Tongue (tissue), 3 donors: Measurements from ENCODE around the gene PAFAH1B1. TPM values are rescaled to one million over a fixed set of nuclear protein-coding genes. Genes with fewer than 3 reads are reported as not detected.

ENCODE experiments used
- DNase-seq: peaks from one replicate; pipeline ENCODE4 v3.0.0-alpha.2; 2015
- small RNA-seq: library from RNA; depleted of rRNA; stranded (forward); fragments of <200 nt; gene quantifications from one replicate; pipeline ENCODE3, GENCODE V24; 2014; ENCODE audit warnings: low replicate concordance
- total RNA-seq: library from RNA; depleted of rRNA; stranded (reverse); fragments of >200 nt; gene quantifications from one replicate; pipeline ENCODE4 v1.2.3, GENCODE V29; 2014

The PAFAH1B1 gene
- total RNA-seq, 1 donor from 2014 or later = 184 TPM

DNA sequence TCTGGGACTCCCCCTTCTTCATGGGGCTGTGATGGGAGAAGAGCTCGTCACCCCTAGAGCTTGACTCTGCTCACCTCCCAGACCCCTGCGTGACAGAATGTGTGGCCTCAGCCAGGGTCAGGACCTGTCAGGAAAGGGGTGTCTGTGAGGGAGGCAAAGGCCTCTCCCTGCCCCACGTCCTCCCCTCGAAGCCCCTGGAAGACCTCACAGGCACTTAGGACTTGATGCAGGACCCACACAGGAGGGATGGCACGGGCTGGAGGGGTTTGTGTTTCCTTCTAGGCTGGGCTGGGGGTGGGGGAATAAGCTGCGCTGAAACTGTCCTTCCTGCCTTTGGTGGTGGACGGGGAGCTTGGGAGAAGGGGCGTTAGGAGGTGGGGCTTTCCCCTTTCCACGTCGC is 129.2 kb downstream of the PAFAH1B1 start:
- no peak for DNase-seq

DNA sequence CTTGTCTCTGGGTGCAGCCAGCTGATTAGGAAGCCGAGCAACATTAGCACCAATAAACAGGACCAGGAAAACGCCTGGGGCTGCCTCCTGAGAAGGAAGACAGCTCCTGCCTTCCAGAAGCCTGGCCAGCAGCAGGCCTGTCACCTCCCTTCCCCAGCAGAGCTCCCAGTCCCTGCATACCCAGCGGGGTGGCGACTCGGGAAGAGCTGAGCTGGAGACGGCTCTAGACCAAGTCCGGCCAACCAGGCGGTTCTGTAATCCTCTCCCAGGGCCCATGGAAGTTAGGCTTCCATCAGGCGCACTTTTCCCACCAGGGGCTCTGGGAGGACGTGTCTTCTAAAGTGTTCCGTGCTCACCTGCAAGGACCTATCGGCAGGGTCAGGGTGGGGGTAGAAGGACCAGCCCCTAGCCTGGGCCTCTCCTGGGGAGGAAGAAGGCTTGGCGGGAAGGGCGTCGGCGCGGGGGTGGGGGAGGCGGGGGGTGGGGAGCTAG is 130.1 kb downstream of the PAFAH1B1 start:
- DNase-seq = peak; percentile 17

DNA sequence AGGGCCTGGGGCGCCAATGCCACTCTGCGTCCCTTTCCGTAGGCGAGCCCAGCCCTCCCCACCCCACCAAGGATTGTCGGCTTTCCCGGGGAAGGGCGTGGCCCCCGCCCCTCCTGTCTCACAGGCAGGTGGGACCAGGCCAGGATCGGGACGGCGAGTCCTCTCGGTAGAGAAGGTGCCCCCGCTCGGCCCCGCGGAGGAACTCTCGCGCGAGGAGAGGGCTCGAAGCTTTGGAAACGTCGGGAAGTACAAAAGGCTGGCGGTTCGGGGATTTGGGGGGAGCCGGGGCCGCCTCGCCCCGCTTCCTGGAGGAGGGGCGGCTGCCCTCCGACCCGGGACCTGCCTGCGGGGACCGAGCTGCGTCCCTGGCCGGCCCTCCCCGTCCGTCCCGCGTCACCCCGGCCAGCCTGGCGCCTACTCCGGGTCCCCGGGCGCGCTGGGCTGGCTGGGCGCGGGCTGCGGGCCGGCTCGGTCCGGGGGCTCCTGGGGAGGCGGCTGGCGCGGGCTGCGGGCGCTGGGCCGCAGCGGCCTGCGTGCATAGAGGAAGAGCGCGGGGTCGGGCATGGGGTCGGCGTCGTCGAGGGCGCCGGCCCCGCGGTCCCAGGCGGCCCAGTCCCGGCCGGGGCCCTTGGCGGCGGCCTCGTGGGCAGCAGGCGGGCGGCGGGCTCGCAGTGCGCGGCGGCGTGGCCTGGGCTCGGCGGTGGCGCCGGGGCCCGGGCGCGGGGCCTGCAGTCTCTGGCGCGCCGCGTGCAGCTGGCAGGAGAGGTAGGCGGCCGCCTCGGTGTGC is 130.7 kb downstream of the PAFAH1B1 start:
- DNase-seq = peak; percentile 62

DNA sequence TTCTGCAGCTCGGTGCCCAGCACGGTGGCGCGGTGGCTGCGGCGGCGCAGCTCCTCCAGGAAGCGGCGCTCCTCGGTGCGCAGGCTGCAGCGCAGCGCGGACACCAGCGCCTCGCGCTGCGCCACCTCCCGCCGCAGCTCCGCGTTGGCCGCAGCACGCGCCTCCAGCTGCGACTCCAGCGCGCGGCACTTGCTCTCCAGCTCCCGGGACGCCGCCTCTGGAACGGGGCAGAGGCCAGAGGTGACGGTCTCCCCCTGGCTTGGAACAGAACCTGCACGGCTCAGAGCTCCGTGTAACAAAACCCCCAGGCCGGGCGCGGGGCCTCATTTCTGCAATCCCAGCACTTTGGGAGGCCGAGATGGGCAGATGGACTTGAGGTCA is 131.3 kb downstream of the PAFAH1B1 start:
- peak; percentile 51 for DNase-seq

DNA sequence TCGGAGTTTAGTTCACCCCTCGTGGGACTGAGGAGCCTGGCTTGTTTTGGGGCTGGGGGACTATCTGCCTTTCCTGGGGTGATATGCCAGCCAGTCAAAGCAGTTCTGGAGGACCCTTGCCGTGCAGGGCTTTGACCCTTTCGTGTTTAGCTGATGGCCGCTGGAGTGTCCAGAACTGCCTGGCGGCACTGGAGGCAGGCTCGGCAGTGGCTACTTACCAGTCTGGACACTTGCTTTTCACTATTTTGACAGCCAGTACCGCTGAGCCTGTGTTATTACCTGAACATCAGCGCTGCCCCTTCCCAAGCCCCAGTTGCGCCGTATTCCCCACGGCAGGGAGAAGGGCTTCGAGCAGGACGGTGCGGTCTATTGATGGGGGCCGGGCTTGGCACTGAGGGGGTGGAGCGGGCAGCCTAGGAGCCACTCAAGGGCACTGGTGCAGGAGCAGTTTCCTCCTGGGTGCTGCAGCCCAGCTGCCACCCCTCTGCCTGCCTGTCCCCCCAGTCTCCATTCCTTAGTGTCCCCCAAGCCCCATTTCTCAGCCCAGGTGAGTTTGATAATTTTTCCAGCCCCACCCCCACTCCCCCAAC is 137.4 kb downstream of the PAFAH1B1 start:
- DNase-seq = no peak

DNA sequence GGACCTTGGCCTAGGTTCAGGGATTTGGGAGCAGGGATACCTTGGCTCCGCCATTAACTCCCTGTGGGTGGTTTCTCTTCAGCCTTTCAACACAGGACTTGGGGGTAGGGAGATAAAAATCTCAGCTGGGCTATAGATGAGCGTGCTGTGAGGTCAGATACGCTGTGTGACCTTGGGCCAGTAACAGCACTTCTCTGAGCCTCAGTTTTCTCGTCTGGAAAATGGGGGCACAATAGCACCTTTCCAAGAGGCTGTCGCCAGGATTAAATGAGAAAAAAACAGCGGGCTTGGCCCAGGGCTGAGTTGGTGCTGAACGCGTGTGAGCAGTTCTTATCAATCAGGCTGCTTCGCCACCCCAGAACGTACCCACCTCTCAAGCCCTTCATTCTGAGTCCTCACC is 138.4 kb downstream of the PAFAH1B1 start:
- DNase-seq = no peak

DNA sequence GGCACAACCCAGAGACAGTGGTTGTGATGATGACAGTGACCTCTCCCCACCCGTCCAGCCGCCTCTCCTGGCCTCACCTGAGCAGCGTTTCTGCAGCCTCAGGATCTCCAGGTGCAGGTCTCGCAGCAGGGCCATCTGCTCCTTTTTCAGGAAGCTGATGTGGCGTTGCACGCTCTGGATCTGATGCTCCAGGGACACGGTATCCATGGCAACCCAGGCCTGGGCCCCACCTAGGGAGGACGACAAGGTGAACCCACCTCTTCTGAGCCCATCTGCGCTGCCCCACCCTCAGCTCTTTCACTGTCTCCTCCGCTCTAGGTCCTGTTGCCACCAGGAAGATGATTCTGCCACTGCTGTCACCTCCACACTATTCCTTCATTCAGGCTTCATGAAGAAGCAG is 141.5 kb downstream of the PAFAH1B1 start:
- DNase-seq = no peak

Small RNA genes lying within 50 kb of the gene (small RNA-seq; reads per million reads assigned to genes)
- gene MIR6776 (not detected), gene RN7SL608P (not detected)

Other genes starting within 250 kb of the PAFAH1B1 start
- gene MNT, start 192.6 kb upstream of the PAFAH1B1 start, total RNA-seq = 10.2 TPM
- gene METTL16, start 81.8 kb upstream of the PAFAH1B1 start, total RNA-seq = 38.6 TPM
- gene CLUH, start 118.1 kb downstream of the PAFAH1B1 start, total RNA-seq = 53.1 TPM
- 0.21 TPM for gene CCDC92B, start 156.0 kb downstream of the PAFAH1B1 start, total RNA-seq
- gene RAP1GAP2, start 202.8 kb downstream of the PAFAH1B1 start, total RNA-seq = 5.7 TPM